Pancreas (tissue), 10 donors: ENCODE data around the gene PSME2. TPM values are rescaled to one million over a fixed set of nuclear protein-coding genes. Genes with fewer than 3 reads are reported as not detected.

Source experiments
- ATAC-seq, 4 donors: fragments of 200-7000 bp; cut with Tn5 transposase; one replicate each; pipeline versions ENCODE4 v1.8.0 to v1.9.1; 2020; ENCODE audit warnings: mild to moderate bottlenecking in 4 of 4, moderate library complexity in 4 of 4
- DNase-seq, 6 donors: peaks; one replicate each; pipeline ENCODE4 v3.0.0-alpha.2; 2020
- FAIRE-seq: peaks from 2 replicates; lab custom pipeline; 2012; peaks lifted over from hg19 to GRCh38; lab: Jason Lieb, UNC
- H3K27ac ChIP-seq, 4 donors: fragments of 200-600 bp; sonication (generic); 1 replicate in 3 of 4; 2 replicates in 1 of 4; pipeline versions ENCODE4 v1.5.0 to v1.8.0; 2020
- H3K27me3 ChIP-seq, 4 donors: fragments of 200-600 bp; one replicate each; pipeline ENCODE4 v1.8.0; 2021
- H3K36me3 ChIP-seq, 3 donors: fragments of 200-600 bp; sonication (generic) in 1 of 3; one replicate each; pipeline versions ENCODE4 v1.5.0 to v1.8.0; 2020 to 2021
- H3K4me1 ChIP-seq, 3 donors: fragments of 200-600 bp; one replicate each; pipeline ENCODE4 v1.8.0; 2021
- H3K4me3 ChIP-seq, 4 donors: fragments of 200-600 bp; sonication (generic) in 2 of 4; one replicate each; pipeline versions ENCODE4 v1.5.0 to v1.8.0; 2020 to 2021
- H3K9me3 ChIP-seq, 4 donors: fragments of 200-600 bp; one replicate each; pipeline ENCODE4 v1.8.0; 2021
- WGBS, 2 donors: extraction: QIAGEN DNeasy Blood & Tissue Kit; methylation state at CpG; one replicate each; pipeline ENCODE4 v1.1.7; 2013; 5-methylcytosine and 5-hydroxymethylcytosine counted together
- intact Hi-C, 3 donors: fragments of 100-400 bp; cut with DNase I; formaldehyde crosslinking; loops; one replicate each; pipeline versions ENCODE4 v1.11.1 to v1.14.2; 2022
- polyA plus RNA-seq, 2 donors: library from polyadenylated mRNA; stranded (reverse); fragments of 200-250 nt; gene quantifications; one replicate each; pipeline ENCODE4 v1.2.3, GENCODE V29; 2013
- total RNA-seq, 6 donors: library from RNA; stranded (reverse); fragmentation: NEBNext Ultra II Directional in 4 of 6; extraction: Animal tissue kit (Norgen Biotek cat#: 25700) in 4 of 6; gene quantifications; one replicate each; pipeline versions ENCODE4 v1.2.1 to v1.2.4, GENCODE V29; 2021 to 2023
- TF ChIP-seq, protein P1 (sequence below), 4 donors: fragments of 200-600 bp; sonication (generic) in 3 of 4; IDR thresholded peaks; one replicate each; pipeline versions ENCODE4 v1.5.0 to v1.8.0; 2021; ENCODE audit warnings: antibody characterized with exemption in 4 of 4
- donor health status: healthy with polysubstance abuse.
- donor health status: DM: no; HTN: no; CAD: no; lungs with moderate emphysema.
- donor health status: DM: no; HTN: no; CAD: no.
- donor health status: control.
- donor health status: control.
- donor health status: Bipolar disorder and iron deficiency.
- donor health status: DM: yes; HTN: yes; CAD: no.
- donor health status: DM: no; HTN: no; CAD: no.
- donor health status: DM: no; HTN: no; CAD: no.
- donor health status: DM: yes; HTN: yes; CAD: no.

The PSME2 gene
- total and polyA plus RNA-seq, 8 donors, result 33.9 to 285 (median 77.9) TPM

DNA sequence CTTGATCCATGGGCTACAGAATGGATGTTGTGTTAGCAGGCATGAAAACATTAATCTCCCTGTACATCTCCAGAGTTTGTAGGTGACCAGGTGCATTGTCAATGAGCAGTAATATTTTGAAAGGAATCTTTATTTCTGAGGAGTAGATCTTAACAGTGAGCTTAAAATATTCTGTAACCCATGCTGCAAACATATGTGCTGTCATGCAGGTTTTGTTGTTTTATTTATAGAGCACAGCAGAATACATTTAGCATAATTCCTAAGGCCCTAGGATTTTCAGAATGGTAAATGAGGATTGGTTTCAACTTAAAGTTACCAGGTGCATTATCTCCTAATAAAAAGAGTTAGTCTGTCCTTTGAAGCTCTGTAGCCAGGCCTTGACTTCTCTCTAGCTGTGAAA is 19.5 kb downstream of the PSME2 start:
- FAIRE-seq, result no peak
- no peak for DNase-seq
- intact Hi-C loops, result no loop called here
- Histone ChIP-seq H3K27me3 (no peaks in the 10 kb centered on the region), H3K36me3 (peaks cover 0 to 16% (median 12%) of the 10 kb centered on the region in 3 donors), H3K4me3 (no peak overlapping the region), H3K9me3 (no peaks in the 10 kb centered on the region), H3K4me1 (peaks cover 15 to 17% (median 15%) of the 10 kb centered on the region in 3 donors), H3K27ac (no peak overlapping the region)
- TF ChIP-seq, protein P1, sequence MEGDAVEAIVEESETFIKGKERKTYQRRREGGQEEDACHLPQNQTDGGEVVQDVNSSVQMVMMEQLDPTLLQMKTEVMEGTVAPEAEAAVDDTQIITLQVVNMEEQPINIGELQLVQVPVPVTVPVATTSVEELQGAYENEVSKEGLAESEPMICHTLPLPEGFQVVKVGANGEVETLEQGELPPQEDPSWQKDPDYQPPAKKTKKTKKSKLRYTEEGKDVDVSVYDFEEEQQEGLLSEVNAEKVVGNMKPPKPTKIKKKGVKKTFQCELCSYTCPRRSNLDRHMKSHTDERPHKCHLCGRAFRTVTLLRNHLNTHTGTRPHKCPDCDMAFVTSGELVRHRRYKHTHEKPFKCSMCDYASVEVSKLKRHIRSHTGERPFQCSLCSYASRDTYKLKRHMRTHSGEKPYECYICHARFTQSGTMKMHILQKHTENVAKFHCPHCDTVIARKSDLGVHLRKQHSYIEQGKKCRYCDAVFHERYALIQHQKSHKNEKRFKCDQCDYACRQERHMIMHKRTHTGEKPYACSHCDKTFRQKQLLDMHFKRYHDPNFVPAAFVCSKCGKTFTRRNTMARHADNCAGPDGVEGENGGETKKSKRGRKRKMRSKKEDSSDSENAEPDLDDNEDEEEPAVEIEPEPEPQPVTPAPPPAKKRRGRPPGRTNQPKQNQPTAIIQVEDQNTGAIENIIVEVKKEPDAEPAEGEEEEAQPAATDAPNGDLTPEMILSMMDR (IDR thresholded peaks at IDR 0.05), result no peak
- ATAC-seq, result no peak

GRCh38 chr14:24123424-24124417 is 22.7 kb downstream of the PSME2 start:
- H3K27ac ChIP-seq, result no peak overlapping the region
- H3K9me3 ChIP-seq, result no peaks in the 10 kb centered on the region
- H3K4me3 ChIP-seq, result no peak overlapping the region
- intact Hi-C loops, result no loop called here
- ATAC-seq (no peak), FAIRE-seq (no peak), DNase-seq (no peak)
- peaks cover 0 to 45% (median 42%) of the 10 kb centered on the region in 3 donors for H3K36me3 ChIP-seq
- no peaks in the 10 kb centered on the region for H3K4me1 ChIP-seq
- WGBS, 2 donors, result 86 to 89% methylated on average over 9 of the region's 9 CpGs
- TF ChIP-seq, protein P1 (IDR thresholded peaks at IDR 0.05), result no peak
- no peaks in the 10 kb centered on the region for H3K27me3 ChIP-seq

- Histone ChIP-seq H3K27me3 (no peaks in the 10 kb centered on the region), H3K27ac (no peak overlapping the region), H3K36me3 (peaks cover 4 to 53% (median 50%) of the 10 kb centered on the region in 3 donors), H3K4me1 (no peaks in the 10 kb centered on the region), H3K4me3 (no peak overlapping the region), H3K9me3 (no peaks in the 10 kb centered on the region)
- ATAC-seq, result no peak
- 93 to 97% methylated on average over 8 of the region's 8 CpGs for WGBS, 2 donors
- no peak for DNase-seq
- FAIRE-seq, result no peak
- intact Hi-C loops, result no loop called here
- TF ChIP-seq, protein P1 (IDR thresholded peaks at IDR 0.05), result no peak
Observed at GRCh38 chr14:24122898-24123297, 23.5 kb downstream of the PSME2 start.

GRCh38 chr14:24122416-24122815 is 24.0 kb downstream of the PSME2 start:
- Histone ChIP-seq H3K27ac (no peak overlapping the region), H3K4me1 (no peaks in the 10 kb centered on the region), H3K36me3 (peaks cover 4 to 57% (median 55%) of the 10 kb centered on the region in 3 donors), H3K27me3 (no peaks in the 10 kb centered on the region), H3K4me3 (no peak overlapping the region), H3K9me3 (no peaks in the 10 kb centered on the region)
- intact Hi-C loops, result no loop called here
- no peak for ATAC-seq
- DNase-seq, result no peak
- no peak for FAIRE-seq
- TF ChIP-seq, protein P1 (IDR thresholded peaks at IDR 0.05), result no peak
- WGBS, 2 donors, result 95 to 97% methylated on average over 4 of the region's 4 CpGs

- TF ChIP-seq, protein P1 (IDR thresholded peaks at IDR 0.05), result no peak
- H3K4me1 ChIP-seq, result peaks cover 0 to 10% (median 0%) of the 10 kb centered on the region in 3 donors
- H3K36me3 ChIP-seq, result peaks cover 4 to 58% (median 57%) of the 10 kb centered on the region in 3 donors
- no peak overlapping the region for H3K4me3 ChIP-seq
- H3K9me3 ChIP-seq, result no peaks in the 10 kb centered on the region
- FAIRE-seq, result no peak
- WGBS, 2 donors, result 93 to 97% methylated on average over 8 of the region's 8 CpGs
- no peak overlapping the region for H3K27ac ChIP-seq
- H3K27me3 ChIP-seq, result no peaks in the 10 kb centered on the region
- no peak for DNase-seq
- intact Hi-C loops, result no loop called here
- no peak for ATAC-seq
Observed at GRCh38 chr14:24121210-24121609, 25.2 kb downstream of the PSME2 start.
